HG03439 (cell line): ENCODE data around the gene DNAJB2.
"Not testable (repeated sequence)": the region's sequence is repeated elsewhere in the genome, so short reads cannot be mapped to it uniquely, and the experiment has no call there.

Experiments
- ATAC-seq: cut with Tn5 transposase; IDR thresholded peaks from one replicate; pipeline ENCODE4 v1.9.1; 2021; ENCODE audit warnings: mild to moderate bottlenecking, moderate library complexity; ENCODE audit not compliant: unreplicated experiment

The DNAJB2 gene

DNA sequence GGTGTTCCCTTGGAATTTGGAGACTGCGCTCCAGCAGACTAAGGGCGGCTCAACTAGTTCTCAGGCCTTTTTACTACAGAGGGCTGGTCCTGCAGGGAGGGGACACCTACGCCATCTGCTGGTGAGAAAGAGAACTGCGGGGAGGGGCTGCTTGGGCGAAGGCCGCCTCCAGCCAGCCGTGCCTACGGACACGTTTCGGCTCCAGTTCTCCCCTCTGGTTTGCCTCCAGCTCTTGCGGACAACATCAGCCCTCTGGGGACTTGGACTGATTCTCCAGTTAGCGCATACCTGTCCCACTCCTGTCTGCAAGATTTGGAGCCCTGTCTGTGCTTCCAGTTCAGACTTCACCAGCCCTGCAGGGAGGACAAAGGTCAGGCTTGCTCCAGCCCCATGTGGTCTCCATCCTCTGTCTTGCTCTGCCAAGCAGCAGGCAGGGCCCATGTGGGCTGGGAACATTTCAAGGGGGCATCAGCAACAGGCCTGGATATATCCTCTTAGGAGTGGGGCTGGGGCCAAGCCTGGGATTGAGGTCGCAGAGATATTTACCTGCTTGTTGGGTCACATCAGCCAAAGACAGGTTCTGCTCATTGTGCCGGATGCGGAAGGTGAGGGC is 19.7 kb downstream of the DNAJB2 start:
- peak; percentile 43 for ATAC-seq

GRCh38 chr2:219299372-219299760 is 20.2 kb downstream of the DNAJB2 start:
- no peak for ATAC-seq

DNA sequence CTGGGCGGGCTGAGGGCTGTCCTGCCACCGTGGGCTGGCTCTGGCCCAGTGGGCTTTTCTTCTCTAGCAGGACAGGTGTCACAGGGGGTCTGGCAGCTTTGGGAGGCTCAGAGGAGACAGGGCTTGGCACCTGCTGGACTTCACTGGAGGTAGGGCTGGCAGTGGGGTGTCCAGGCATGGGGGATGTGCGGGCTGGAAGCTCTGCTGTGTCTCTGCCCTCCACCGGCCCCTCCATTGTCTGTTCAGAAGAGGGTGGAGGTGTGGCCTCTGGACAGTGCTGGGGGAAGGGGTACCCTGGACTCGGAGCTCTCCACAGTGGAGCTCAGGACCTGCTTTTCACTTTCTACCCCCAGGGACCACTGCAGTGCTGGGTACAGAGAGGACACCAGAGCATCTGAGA is 20.9 kb downstream of the DNAJB2 start:
- no peak for ATAC-seq

- no peak for ATAC-seq
Observed at GRCh38 chr2:219302412-219302968, 23.3 kb downstream of the DNAJB2 start.

DNA sequence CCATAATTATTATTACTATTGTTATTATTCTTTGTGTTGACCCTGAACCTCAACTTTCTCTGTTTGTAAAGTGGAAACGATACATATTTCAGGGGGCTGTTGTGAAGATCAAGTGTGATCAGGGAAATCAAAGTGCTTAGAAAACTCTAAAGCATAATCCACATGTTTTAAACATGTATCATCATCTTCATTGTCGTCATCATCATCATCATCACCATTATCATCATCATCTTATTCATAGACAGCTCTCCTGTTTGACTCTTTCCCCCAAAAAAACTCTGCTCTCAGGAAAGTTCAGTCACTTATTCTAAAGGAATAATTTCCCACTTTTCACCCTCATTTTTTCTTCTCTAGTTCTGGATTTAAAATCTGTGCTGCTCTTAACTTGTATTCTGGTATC is 25.1 kb downstream of the DNAJB2 start:
- ATAC-seq = no peak

DNA sequence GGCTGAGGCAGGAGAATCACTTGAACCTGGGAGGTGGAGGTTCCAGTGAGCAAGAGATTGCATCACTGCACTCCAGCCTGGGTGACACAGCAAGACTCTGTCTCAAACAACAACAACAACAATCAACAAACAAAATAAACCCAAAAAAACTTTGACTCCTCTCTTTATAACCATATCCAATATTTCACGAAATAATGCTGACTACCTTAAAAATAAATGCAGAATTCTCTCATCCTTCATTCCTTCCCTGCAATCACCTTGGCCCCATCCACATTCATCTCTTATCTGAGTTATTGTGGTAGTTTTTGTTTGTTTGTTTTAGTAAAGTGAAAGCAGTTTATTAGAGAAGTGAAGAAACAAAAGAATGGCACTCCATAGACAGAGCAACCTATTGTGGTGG is 26.9 kb downstream of the DNAJB2 start:
- ATAC-seq = no peak

DNA sequence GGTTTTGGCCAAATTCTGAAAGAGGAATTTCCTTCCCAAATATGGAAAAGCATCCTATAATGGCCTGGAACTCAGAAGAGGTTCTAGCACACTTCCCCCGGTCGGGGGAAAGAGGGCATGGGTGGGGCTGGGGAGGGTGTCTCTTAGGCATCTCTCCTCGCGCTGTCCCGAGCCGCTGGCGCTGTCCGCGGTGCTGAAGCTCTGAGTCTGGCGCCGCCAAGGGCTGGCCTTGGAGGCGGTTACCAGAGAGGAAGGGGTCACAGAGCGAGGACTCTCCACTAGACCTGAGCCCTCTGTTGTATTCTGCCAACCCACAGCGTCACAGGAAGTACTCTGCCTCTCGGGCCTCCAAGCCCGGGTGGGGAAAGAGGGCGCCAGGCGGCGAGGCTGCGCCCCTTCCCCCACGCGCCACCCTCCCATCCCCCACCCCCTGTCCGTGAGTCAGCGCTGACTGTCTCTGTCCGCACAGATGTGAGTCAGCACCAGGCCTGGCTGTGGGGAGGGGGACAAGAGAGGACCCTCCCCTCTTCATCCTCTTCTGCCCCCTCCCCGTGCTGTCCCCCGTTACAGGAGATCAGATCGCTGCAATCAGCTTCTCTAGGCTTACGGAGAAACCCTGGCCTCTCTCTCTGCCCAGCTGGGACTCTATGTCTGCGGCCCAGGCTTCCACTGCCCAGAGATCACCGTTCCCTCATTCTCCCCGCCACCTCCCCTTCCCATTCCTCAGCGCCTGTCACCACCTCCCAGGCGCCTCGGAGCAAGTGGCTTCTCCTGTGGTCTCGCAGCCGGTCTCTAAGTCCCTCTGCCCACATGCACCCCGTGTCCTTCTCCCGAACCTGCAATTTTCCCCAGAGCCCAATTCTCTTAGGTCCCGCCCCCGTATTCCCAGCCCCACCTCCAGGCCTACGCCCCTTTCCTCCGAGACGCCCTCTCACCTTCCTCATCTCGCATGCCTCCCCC is 29.3 kb downstream of the DNAJB2 start:
- no peak for ATAC-seq

DNA sequence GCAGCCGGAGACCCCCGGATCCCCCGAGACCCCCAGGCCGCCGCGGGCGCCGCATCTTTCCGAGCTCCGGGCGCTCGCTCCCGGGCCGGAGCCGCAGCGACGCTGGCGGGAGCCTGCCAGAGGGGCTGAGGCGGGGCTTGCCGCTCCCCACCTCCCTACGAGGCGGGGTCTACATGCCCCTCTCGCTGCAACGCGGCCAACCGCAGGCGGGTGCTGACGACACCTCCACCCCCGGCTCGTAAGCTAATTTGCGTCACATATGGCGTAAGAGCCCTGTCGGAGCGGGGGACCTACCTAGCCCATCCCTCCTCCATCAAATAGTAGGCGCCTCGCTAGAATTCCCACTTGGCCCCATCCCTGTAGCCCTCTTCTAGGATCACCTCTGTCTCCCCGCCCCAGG is 30.1 kb downstream of the DNAJB2 start, which contains the start of gene PTPRN:
TSS of gene PTPRN (minus strand) at position 124 of the 400 bp plus-strand sequence. CDS start at position 55, 69 bp downstream.
- ATAC-seq = no peak

- ATAC-seq = not testable (repeated sequence)
Observed at GRCh38 chr2:219312683-219313263, 33.6 kb downstream of the DNAJB2 start.

- no peak for ATAC-seq
Observed at GRCh38 chr2:219314804-219315468, 35.8 kb downstream of the DNAJB2 start.

DNA sequence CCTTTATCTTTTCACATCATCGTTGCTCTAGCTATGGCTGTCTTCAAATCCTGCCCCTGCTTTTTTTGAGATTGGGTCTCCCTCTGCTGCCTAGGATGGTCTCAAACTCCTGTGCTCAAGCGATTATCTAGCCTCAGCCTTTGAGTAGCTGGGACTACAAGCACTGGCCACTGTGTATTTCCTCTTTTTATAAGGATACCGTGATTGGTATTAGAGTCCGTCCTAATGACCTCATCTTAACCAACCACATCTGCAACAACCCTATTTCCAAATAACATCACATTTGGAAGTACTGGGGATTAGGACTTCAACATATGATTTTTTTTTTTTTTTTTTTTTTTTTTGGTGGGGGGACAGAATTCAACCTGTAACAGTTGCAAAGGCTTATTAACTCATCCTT is 44.3 kb downstream of the DNAJB2 start:
- no peak for ATAC-seq

- no peak for ATAC-seq
Observed at GRCh38 chr2:219325136-219325535, 46.0 kb downstream of the DNAJB2 start.

GRCh38 chr2:219325657-219326315 is 46.6 kb downstream of the DNAJB2 start:
- ATAC-seq = no peak

- ATAC-seq = no peak
Observed at GRCh38 chr2:219327719-219328118, 48.6 kb downstream of the DNAJB2 start.

GRCh38 chr2:219331560-219332213 is 52.5 kb downstream of the DNAJB2 start:
- ATAC-seq = no peak

DNA sequence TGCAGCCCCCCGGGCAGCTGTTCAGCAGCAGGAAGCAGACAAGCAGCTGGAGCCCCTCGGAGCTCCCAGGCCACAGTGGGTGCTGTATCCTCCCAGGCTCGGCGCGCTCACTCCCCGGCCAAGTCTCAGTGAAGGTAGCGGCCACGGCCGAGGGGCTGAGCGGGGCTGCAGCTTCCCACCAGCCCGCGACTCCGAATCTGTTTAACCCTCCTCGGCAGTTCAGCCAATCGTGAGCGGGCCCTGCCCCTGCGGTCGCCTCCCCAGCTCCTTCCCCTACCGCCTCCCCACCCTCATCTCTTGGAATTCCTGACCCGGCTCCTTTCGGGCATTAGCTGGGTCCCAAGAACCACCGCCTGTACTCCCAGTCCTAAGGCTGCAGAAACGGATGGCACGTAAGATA is 53.4 kb downstream of the DNAJB2 start, which contains the start of gene RESP18:
TSS of gene RESP18 (minus strand) at position 203 of the 400 bp plus-strand sequence.
- ATAC-seq = no peak

GRCh38 chr2:219334076-219334475 is 54.9 kb downstream of the DNAJB2 start:
- no peak for ATAC-seq

GRCh38 chr2:219335373-219335786 is 56.2 kb downstream of the DNAJB2 start:
- no peak for ATAC-seq
